ENCODE measurements around the gene CATSPERB.

Gene CATSPERB

GRCh38 chr14:91731986-91732385, at the start of gene CATSPERB:
Gene CATSPERB (minus strand): TSS chr14:91732086. CDS start chr14:91729479, 2,607 bp downstream.
- no peak for DNase-seq (ENCODE audit: extremely low spot score)
- ChIA-PET POLR2A (no interaction called here), CTCF (interaction anchor here (1.3 kb wide), 1 partner anchor 17 kb away, joined by 3 read pairs; no protein-coding TSS in a partner anchor)
- TF ChIP-seq CTCF (IDR thresholded peaks at IDR 0.05; ENCODE audit: control extremely low read depth, extremely low read depth, low read depth, missing control alignments), result no peak

- CTCF ChIA-PET, result interaction anchor here (1.0 to 1.7 kb wide), 3 partner anchors 9 to 29 kb away, joined by 3 read pairs; no protein-coding TSS in a partner anchor
- DNase-seq (ENCODE audit: extremely low spot score), result no peak
- POLR2A ChIA-PET, result no interaction called here
- no peak for TF ChIP-seq CTCF (IDR thresholded peaks at IDR 0.05; ENCODE audit: control extremely low read depth, extremely low read depth, low read depth, missing control alignments)
Measured at GRCh38 chr14:91780452-91780851, 48.6 kb upstream of the CATSPERB start.

DNA sequence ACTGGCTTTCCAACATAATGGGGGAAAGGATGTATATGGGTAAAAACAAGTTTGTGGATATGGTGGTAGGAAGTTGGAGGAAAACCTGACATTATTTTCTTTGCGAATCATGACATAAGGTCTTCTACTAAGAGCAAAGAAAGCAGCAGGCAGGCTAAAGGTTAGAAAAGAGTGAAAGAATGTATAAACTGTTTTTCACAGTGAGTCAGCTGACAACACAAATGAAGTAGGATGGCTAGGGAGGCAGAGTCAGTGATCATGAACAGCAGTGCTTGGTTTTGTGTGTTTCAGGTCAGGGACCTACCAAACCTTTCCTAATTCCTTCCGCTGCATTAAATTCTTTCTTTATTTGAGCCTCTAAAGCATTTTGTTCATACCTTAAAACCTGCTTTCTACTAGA, 46.3 kb upstream of the CATSPERB start:
- no peak for TF ChIP-seq CTCF (IDR thresholded peaks at IDR 0.05; ENCODE audit: control extremely low read depth, extremely low read depth, low read depth, missing control alignments)
- POLR2A ChIA-PET, result no interaction called here
- CTCF ChIA-PET, result no interaction called here
- DNase-seq (ENCODE audit: extremely low spot score), result no peak

DNA sequence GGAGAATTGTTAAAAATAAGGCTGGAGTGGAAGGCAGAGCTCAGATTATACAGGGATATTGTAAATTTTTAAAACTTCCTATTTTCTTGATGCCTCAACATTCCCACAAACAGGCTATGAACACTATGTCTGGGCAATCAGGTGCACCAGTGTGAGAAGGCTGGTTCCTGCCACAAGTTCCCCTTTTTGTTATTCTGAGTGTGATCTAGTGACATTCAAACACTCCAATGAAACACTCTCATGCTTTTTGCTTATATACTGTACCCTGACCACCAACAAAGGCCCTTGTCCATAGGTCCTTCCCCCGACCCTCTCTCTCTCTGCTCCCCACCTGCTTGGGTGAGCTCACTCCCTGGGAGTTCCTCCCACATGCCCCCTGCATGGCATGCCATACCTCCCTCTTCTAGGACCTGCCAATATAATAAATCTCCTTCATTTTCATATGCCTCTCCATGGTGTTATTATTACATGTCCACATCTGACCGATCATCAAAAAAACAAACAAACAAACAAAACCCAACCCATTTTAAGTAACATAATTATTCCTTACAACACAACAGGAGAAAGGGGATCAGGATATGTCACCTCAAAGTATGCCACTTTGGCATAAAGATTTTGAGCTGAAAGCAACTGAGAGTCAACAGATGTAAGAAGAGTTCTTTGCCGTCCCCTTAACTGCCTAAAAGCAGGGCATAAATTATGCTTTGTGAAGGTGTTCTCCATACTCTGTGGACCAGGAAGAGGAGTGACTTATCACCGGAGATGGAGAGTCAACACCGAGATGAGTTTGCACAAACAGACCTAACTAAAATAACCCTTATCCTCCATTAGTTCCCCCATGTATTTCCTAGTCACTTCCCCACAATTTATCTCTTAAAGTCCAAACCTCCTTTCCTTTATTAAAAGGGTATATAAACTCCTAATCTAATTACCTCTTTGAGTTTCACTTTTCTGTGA, 42.5 kb upstream of the CATSPERB start:
- POLR2A ChIA-PET, result no interaction called here
- TF ChIP-seq CTCF (IDR thresholded peaks at IDR 0.05; ENCODE audit: control extremely low read depth, extremely low read depth, low read depth, missing control alignments), result no peak
- no peak for DNase-seq (ENCODE audit: extremely low spot score)
- CTCF ChIA-PET, result no interaction called here

GRCh38 chr14:91770185-91770584, 38.3 kb upstream of the CATSPERB start:
- ChIA-PET CTCF (no interaction called here), POLR2A (interaction anchor here (0.6 kb wide), 1 partner anchor 1305 kb away, joined by 3 read pairs; no protein-coding TSS in a partner anchor)
- no peak for TF ChIP-seq CTCF (IDR thresholded peaks at IDR 0.05; ENCODE audit: control extremely low read depth, extremely low read depth, low read depth, missing control alignments)
- no peak for DNase-seq (ENCODE audit: extremely low spot score)

DNA sequence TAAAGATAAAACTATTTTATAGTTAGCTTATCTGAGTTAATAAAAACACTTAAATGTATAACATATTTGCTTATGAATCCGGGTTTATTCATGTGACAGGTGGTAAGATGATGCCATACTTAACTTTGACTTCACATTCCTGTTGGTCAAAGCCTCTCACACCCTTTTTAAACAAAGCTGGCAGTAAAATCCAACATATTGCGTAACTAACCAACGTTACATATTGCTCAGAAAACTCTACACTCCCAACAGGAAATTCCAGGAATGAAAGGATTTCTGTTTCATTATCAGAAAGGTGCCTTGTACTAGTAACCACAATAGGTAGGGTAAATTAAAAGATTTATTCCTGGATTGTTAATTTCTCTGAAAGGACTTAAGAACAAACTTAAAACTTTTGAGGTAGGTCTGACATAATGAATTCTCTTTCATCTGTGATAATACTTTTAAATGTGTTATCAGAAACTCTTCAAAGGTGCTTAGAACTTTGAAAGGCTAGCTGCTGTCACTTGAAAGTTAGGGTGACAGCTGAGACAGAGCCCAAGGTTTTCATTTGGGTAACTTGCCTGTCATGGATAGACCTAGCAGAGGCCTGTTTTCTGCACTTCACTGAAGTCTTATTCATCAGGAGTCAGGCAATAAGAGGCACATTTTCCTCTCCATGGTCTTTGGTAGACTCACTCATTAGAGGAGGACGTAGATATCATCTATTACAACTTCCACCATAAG, 23.8 kb upstream of the CATSPERB start:
- POLR2A ChIA-PET, result no interaction called here
- CTCF ChIA-PET, result no interaction called here
- TF ChIP-seq CTCF (IDR thresholded peaks at IDR 0.05; ENCODE audit: control extremely low read depth, extremely low read depth, low read depth, missing control alignments), result no peak
- DNase-seq (ENCODE audit: extremely low spot score), result no peak

Data from GM10248 (cell line).